ENCODE results near the gene TTC31.

The TTC31 gene

GRCh38 chr2:74528600-74529356 is 45.9 kb downstream of the TTC31 start:
- CTCF ChIA-PET = interaction anchor here (1.0 to 9.3 kb wide), 5 partner anchors 19 to 59 kb away, joined by 3 to 76 read pairs (median 16); partner anchors contain the start of genes CCDC142 and TTC31

GRCh38 chr2:74529357-74530238 is 46.7 kb downstream of the TTC31 start, which contains the start of the genes AUP1 and HTRA2:
Gene AUP1 (minus strand): TSS chr2:74529706. CDS start chr2:74529629, 77 bp downstream.
Gene HTRA2 (plus strand): TSS chr2:74529933. CDS start chr2:74530007, 74 bp downstream.
- no peak for TF ChIP-seq CTCF (IDR thresholded peaks at IDR 0.05; ENCODE audit: control extremely low read depth, extremely low read depth, low read depth, missing control alignments)
- ChIA-PET CTCF (interaction anchor here (1.0 to 9.3 kb wide), 12 partner anchors 9 to 71 kb away, joined by 3 to 76 read pairs (median 8); partner anchors contain the start of genes CCDC142, PCGF1, TTC31 and WBP1), POLR2A (interaction anchor here (0.6 to 2.3 kb wide), 6 partner anchors 10 to 417 kb away, joined by 3 to 12 read pairs (median 5); partner anchors contain the start of genes PCGF1 and WBP1)
- DNase-seq (ENCODE audit: extremely low spot score) = peak; percentile 98

More at GRCh38 chr2:74528600-74529356, 45.9 kb downstream of the TTC31 start:
- TF ChIP-seq CTCF (IDR thresholded peaks at IDR 0.05; ENCODE audit: control extremely low read depth, extremely low read depth, low read depth, missing control alignments) = no peak
- POLR2A ChIA-PET = interaction anchor here (0.6 to 2.3 kb wide), 4 partner anchors 10 to 71 kb away, joined by 5 to 12 read pairs (median 6); partner anchors contain the start of genes PCGF1 and WBP1
- no peak for DNase-seq (ENCODE audit: extremely low spot score)

- ChIA-PET POLR2A (interaction anchor here (0.6 to 2.3 kb wide), 9 partner anchors 9 to 417 kb away, joined by 3 to 12 read pairs (median 5); partner anchors contain the start of genes PCGF1 and WBP1), CTCF (interaction anchor here (0.7 to 9.3 kb wide), 20 partner anchors 10 to 281 kb away, joined by 3 to 76 read pairs (median 6); partner anchors contain the start of genes CCDC142, PCGF1, TTC31 and WBP1)
- peak; percentile 82 for DNase-seq (ENCODE audit: extremely low spot score)
These were observed 47.6 kb downstream of the TTC31 start for GRCh38 chr2:74530239-74531187.

GRCh38 chr2:74531666-74532065 is 48.8 kb downstream of the TTC31 start:
- no peak for TF ChIP-seq CTCF (IDR thresholded peaks at IDR 0.05; ENCODE audit: control extremely low read depth, extremely low read depth, low read depth, missing control alignments)
- ChIA-PET CTCF (interaction anchor here (0.7 to 9.3 kb wide), 21 partner anchors 9 to 282 kb away, joined by 3 to 76 read pairs (median 6); partner anchors contain the start of genes CCDC142, MRPL53, PCGF1 and TTC31), POLR2A (interaction anchor here (1.2 kb wide), 1 partner anchor 31 kb away, joined by 3 read pairs; no protein-coding TSS in a partner anchor)
- no peak for DNase-seq (ENCODE audit: extremely low spot score)

More at GRCh38 chr2:74530239-74531187, 47.6 kb downstream of the TTC31 start:
- TF ChIP-seq CTCF (IDR thresholded peaks at IDR 0.05; ENCODE audit: control extremely low read depth, extremely low read depth, low read depth, missing control alignments) = no peak

- TF ChIP-seq CTCF (IDR thresholded peaks at IDR 0.05; ENCODE audit: control extremely low read depth, extremely low read depth, low read depth, missing control alignments) = peak; percentile 41
- DNase-seq (ENCODE audit: extremely low spot score) = no peak
- CTCF ChIA-PET = interaction anchor here (0.9 to 9.3 kb wide), 19 partner anchors 8 to 282 kb away, joined by 3 to 76 read pairs (median 9); partner anchors contain the start of genes CCDC142, MRPL53, PCGF1 and TTC31
- POLR2A ChIA-PET = no interaction called here
These were observed 49.3 kb downstream of the TTC31 start for GRCh38 chr2:74532222-74532621.

Measured in GM10248 (cell line).